ENCODE data around the gene PLSCR3. TPM values are rescaled to one million over a fixed set of nuclear protein-coding genes. Genes with fewer than 3 reads are reported as not detected.

PLSCR3 gene
- total RNA-seq, 2 experiments from 2014 or later: 15.3 to 23.1 TPM

- DNase-seq (ENCODE audit: low spot score): peak; percentile 16
- intact Hi-C loops (cut with micrococcal nuclease; ENCODE audit: unreplicated experiment): loop anchor here (5.0 kb wide), 1 partner anchor 51 kb away; the partner anchor contains the start of gene KCTD11
- H3K9me3 ChIP-seq (ENCODE audit: low read length): no peaks in the 10 kb centered on the region
- no peaks in the 10 kb centered on the region for H3K36me3 ChIP-seq (ENCODE audit: insufficient read depth, low read length)
- CTCF ChIA-PET (ENCODE audit: unreplicated experiment): interaction anchor here (1.9 kb wide), 1 partner anchor 33 kb away, joined by 18 read pairs; the partner anchor contains the start of gene TMEM102
- H3K79me2 ChIP-seq (ENCODE audit: insufficient read depth, low read depth, low read length): no peaks in the 10 kb centered on the region
- no peaks in the 10 kb centered on the region for H3K9me2 ChIP-seq (ENCODE audit: insufficient read depth, low read length)
- TF ChIP-seq CTCF (conservative IDR thresholded peaks at IDR 0.05; ENCODE audit: low read length) (no peak), EZH2phosphoT487 (IDR thresholded peaks at IDR 0.05; ENCODE audit: borderline replicate concordance, low read depth, low read length) (no peak)
- H3K4me1 ChIP-seq (ENCODE audit: insufficient read depth, low read length, poor library complexity, severe bottlenecking): peaks cover 6% of the 10 kb centered on the region
- TSS peak; percentile 87 for BruUV-seq (replicated peaks)
- H4K20me1 ChIP-seq (ENCODE audit: insufficient read depth, low read length): no peaks in the 10 kb centered on the region
- H3K27ac ChIP-seq (ENCODE audit: low read depth, low read length, poor library complexity, severe bottlenecking): no peak overlapping the region
- peak overlapping the region; percentile 30; the same call in 1 of the 2 replicates for H2AFZ ChIP-seq (ENCODE audit: low read length)
- H3K4me2 ChIP-seq (ENCODE audit: low read length): peak overlapping the region; percentile 60
- POLR2A ChIA-PET: interaction anchor here (0.7 to 1.5 kb wide), 7 partner anchors 9 to 88 kb away, joined by 3 to 8 read pairs (median 5); partner anchors contain the start of genes PLSCR3 and TMEM102
- peak overlapping the region; percentile 70 for H3K4me3 ChIP-seq (ENCODE audit: low read depth, low read length, poor library complexity, severe bottlenecking)
Observed at GRCh38 chr17:7403043-7403726, 8.9 kb upstream of the PLSCR3 start.

DNA sequence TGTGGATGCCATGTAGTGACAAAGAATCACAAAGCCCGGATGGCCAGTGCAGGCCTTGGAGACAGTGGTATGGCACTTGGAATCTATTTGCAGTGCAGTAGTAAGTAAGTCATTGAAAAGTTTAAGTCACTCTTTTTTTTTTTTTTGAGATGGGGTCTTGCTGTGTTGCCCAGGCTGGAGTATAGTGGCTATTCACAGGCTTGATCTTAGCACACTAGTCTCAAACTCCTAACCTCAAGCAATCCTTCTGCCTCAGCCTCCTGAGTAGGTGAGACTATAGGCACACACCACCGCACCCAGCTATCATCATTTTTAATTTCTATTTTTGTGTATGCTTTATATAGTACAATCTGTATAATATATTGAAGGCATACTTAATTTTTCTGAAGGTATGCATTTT is 4.3 kb upstream of the PLSCR3 start:
- POLR2A ChIA-PET: interaction anchor here (0.6 to 1.0 kb wide), 4 partner anchors 11 to 134 kb away, joined by 3 to 4 read pairs (median 3); no protein-coding TSS in a partner anchor
- H3K9me2 ChIP-seq (ENCODE audit: insufficient read depth, low read length): no peaks in the 10 kb centered on the region
- no peak overlapping the region for H3K4me2 ChIP-seq (ENCODE audit: low read length)
- H3K27ac ChIP-seq (ENCODE audit: low read depth, low read length, poor library complexity, severe bottlenecking): no peak overlapping the region
- H3K79me2 ChIP-seq (ENCODE audit: insufficient read depth, low read depth, low read length): no peaks in the 10 kb centered on the region
- no peaks in the 10 kb centered on the region for H3K36me3 ChIP-seq (ENCODE audit: insufficient read depth, low read length)
- CTCF ChIA-PET (ENCODE audit: unreplicated experiment): no interaction called here
- peaks cover 9% of the 10 kb centered on the region for H3K4me1 ChIP-seq (ENCODE audit: insufficient read depth, low read length, poor library complexity, severe bottlenecking)
- no peaks in the 10 kb centered on the region for H3K9me3 ChIP-seq (ENCODE audit: low read length)
- no peaks in the 10 kb centered on the region for H4K20me1 ChIP-seq (ENCODE audit: insufficient read depth, low read length)
- DNase-seq (ENCODE audit: low spot score): no peak
- no peak overlapping the region for H2AFZ ChIP-seq (ENCODE audit: low read length)
- no peak overlapping the region for H3K4me3 ChIP-seq (ENCODE audit: low read depth, low read length, poor library complexity, severe bottlenecking)
- intact Hi-C loops (cut with micrococcal nuclease; ENCODE audit: unreplicated experiment): no loop called here
- TF ChIP-seq EZH2phosphoT487 (IDR thresholded peaks at IDR 0.05; ENCODE audit: borderline replicate concordance, low read depth, low read length): no peak
- TF ChIP-seq CTCF (conservative IDR thresholded peaks at IDR 0.05; ENCODE audit: low read length): no peak
- BruUV-seq (replicated peaks): no TSS peak

DNA sequence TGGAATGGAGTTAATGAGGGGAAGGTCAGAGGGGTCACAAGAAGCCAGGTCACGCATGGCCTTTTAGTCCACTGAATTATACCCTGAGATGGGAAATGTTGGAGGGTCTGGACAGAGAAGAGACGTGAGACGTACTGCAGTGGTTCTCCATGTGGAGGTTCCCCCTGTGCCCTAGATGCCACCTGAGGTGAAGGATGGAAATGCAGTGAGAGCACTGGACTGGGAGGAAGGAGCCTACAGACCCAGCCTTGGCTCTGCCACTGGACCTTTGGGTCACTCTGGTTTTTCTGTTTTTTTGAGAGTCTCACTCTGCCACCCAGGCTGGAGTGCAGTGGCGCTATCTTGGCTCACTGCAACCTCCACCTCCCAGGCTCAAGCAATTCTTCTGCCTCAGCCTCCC is 1.8 kb upstream of the PLSCR3 start:
- Histone ChIP-seq H3K9me3 (ENCODE audit: low read length) (no peaks in the 10 kb centered on the region), H3K27ac (ENCODE audit: low read depth, low read length, poor library complexity, severe bottlenecking) (no peak overlapping the region), H3K79me2 (ENCODE audit: insufficient read depth, low read depth, low read length) (no peaks in the 10 kb centered on the region), H3K4me2 (ENCODE audit: low read length) (no peak overlapping the region), H3K4me1 (ENCODE audit: insufficient read depth, low read length, poor library complexity, severe bottlenecking) (peaks cover 9% of the 10 kb centered on the region), H4K20me1 (ENCODE audit: insufficient read depth, low read length) (no peaks in the 10 kb centered on the region), H3K4me3 (ENCODE audit: low read depth, low read length, poor library complexity, severe bottlenecking) (no peak overlapping the region), H3K36me3 (ENCODE audit: insufficient read depth, low read length) (peaks cover 12% of the 10 kb centered on the region; the same call in 1 of the 2 replicates), H2AFZ (ENCODE audit: low read length) (no peak overlapping the region), H3K9me2 (ENCODE audit: insufficient read depth, low read length) (no peaks in the 10 kb centered on the region)
- no peak for TF ChIP-seq EZH2phosphoT487 (IDR thresholded peaks at IDR 0.05; ENCODE audit: borderline replicate concordance, low read depth, low read length)
- no peak for TF ChIP-seq CTCF (conservative IDR thresholded peaks at IDR 0.05; ENCODE audit: low read length)
- BruUV-seq (replicated peaks): no TSS peak
- POLR2A ChIA-PET: no interaction called here
- CTCF ChIA-PET (ENCODE audit: unreplicated experiment): no interaction called here
- intact Hi-C loops (cut with micrococcal nuclease; ENCODE audit: unreplicated experiment): no loop called here
- no peak for DNase-seq (ENCODE audit: low spot score)

Measured in OCI-LY7 (cell line).